PC-3 (cell line): ENCODE data around the gene KSR2. TPM values are rescaled to one million over a fixed set of nuclear protein-coding genes. Genes with fewer than 3 reads are reported as not detected.
"Not testable (repeated sequence)": the region's sequence is repeated elsewhere in the genome, so short reads cannot be mapped to it uniquely, and the experiment has no call there.

Experiments used
- ATAC-seq: fragments of 200-7000 bp; cut with Tn5 transposase; 2 replicates; pipeline ENCODE4 v1.9.1; 2020; ENCODE audit warnings: mild to moderate bottlenecking, moderate library complexity
- BruUV-seq: library from RNA; stranded (reverse); fragments of 400-500 nt; replicated peaks from 2 replicates; lab custom pipeline; 2021; lab: Mats Ljungman, UMichigan
- CTCF ChIA-PET: fragments of 300-600 bp; sonication (Branson Sonifier 250); formaldehyde crosslinking; loops from one replicate; lab custom pipeline; 2022; ENCODE audit warnings: antibody characterized with exemption; lab: Charles Lee
- POLR2A ChIA-PET: fragments of 300-600 bp; sonication (Branson Sonifier 250); formaldehyde crosslinking; loops from one replicate; lab custom pipeline; 2022; ENCODE audit warnings: antibody characterized with exemption; ENCODE audit not compliant: unreplicated experiment; lab: Charles Lee
- DNase-seq: peaks from one replicate; pipeline ENCODE4 v3.0.0-alpha.2; 2015
- H2AFZ ChIP-seq: fragments of 300-600 bp; sonication (generic); 2 replicates; pipeline ENCODE4 v1.6.0; 2016; ENCODE audit warnings: antibody characterized with exemption, low read length
- H3F3A ChIP-seq: fragments of 300-600 bp; sonication (generic); one replicate; pipeline ENCODE4 v1.6.0; 2017; ENCODE audit warnings: antibody characterized with exemption, low read length, control low read depth, mild to moderate bottlenecking; ENCODE audit not compliant: unreplicated experiment
- H3K27ac ChIP-seq: fragments of 300-600 bp; sonication (generic); 2 replicates; pipeline ENCODE4 v1.5.1; 2016; ENCODE audit warnings: mild to moderate bottlenecking, low read length
- H3K27me3 ChIP-seq: fragments of 300-600 bp; sonication (generic); 2 replicates; pipeline ENCODE4 v1.6.1; 2016; ENCODE audit warnings: low read length, mixed read lengths
- H3K36me3 ChIP-seq: fragments of 300-600 bp; sonication (generic); 2 replicates; pipeline ENCODE4 v1.6.1; 2016; ENCODE audit warnings: low read depth, mixed run types, low read length, mixed read lengths
- H3K4me1 ChIP-seq: fragments of 300-600 bp; sonication (generic); 2 replicates; pipeline ENCODE4 v1.5.1; 2016; ENCODE audit warnings: low read length; ENCODE audit not compliant: insufficient read depth
- H3K4me2 ChIP-seq: fragments of 300-600 bp; sonication (generic); 2 replicates; pipeline ENCODE4 v1.6.0; 2016; ENCODE audit warnings: low read length
- H3K4me3 ChIP-seq: fragments of 300-600 bp; sonication (generic); 2 replicates; pipeline ENCODE4 v1.5.1; 2016; ENCODE audit warnings: mild to moderate bottlenecking, low read length, mixed read lengths
- H3K79me2 ChIP-seq: fragments of 300-600 bp; sonication (generic); 2 replicates; pipeline ENCODE4 v1.6.1; 2017; ENCODE audit warnings: low read length, mixed read lengths
- H3K9ac ChIP-seq: fragments of 300-600 bp; sonication (generic); 2 replicates; pipeline ENCODE4 v1.6.0; 2016; ENCODE audit warnings: mild to moderate bottlenecking, low read length
- H3K9me2 ChIP-seq: fragments of 300-600 bp; sonication (generic); replicated peaks from 2 replicates; pipeline ENCODE4 v1.6.1; 2016; ENCODE audit warnings: mixed run types, low read length, mixed read lengths
- H3K9me3 ChIP-seq: fragments of 300-600 bp; sonication (generic); 2 replicates; pipeline ENCODE4 v1.6.1; 2016; ENCODE audit warnings: low read length, mixed read lengths
- H4K20me1 ChIP-seq: fragments of 300-600 bp; sonication (generic); 2 replicates; pipeline ENCODE4 v1.6.1; 2016; ENCODE audit warnings: low read length, mixed read lengths
- CTCF ChIP-seq: fragments of 300-600 bp; sonication (generic); conservative IDR thresholded peaks from 2 replicates; pipeline ENCODE4 v1.5.1; 2017; ENCODE audit warnings: antibody characterized with exemption, low read depth, mild to moderate bottlenecking, low read length
- EZH2 ChIP-seq: fragments of 300-600 bp; sonication (generic); IDR thresholded peaks from one replicate; pipeline ENCODE4 v1.6.1; 2017; ENCODE audit warnings: antibody characterized with exemption, mild to moderate bottlenecking, low read length; ENCODE audit not compliant: unreplicated experiment
- EZH2phosphoT487 ChIP-seq: fragments of 300-600 bp; sonication (generic); IDR thresholded peaks from 2 replicates; pipeline ENCODE4 v1.6.1; 2018; ENCODE audit warnings: mild to moderate bottlenecking, antibody characterized with exemption, low read length, borderline replicate concordance
- intact Hi-C: fragments of 100-400 bp; cut with micrococcal nuclease; formaldehyde crosslinking; loops from 2 replicates; pipeline ENCODE4 v1.9.0; 2023
- total RNA-seq: library from RNA; depleted of rRNA; stranded (reverse); fragments of >200 nt; gene quantifications from 2 replicates; pipeline ENCODE4 v1.2.3, GENCODE V29; 2014

Gene KSR2
- total RNA-seq, 1 experiment from 2014 or later, result 0.80 TPM

GRCh38 chr12:117860111-117860510, 108.7 kb downstream of the KSR2 start:
- ChIA-PET CTCF (no interaction called here), POLR2A (no interaction called here)
- peaks cover 6% of the 10 kb centered on the region for H3F3A ChIP-seq
- H4K20me1 ChIP-seq, result no peaks in the 10 kb centered on the region; the same call in 1 of the 2 replicates
- H3K4me1 ChIP-seq, result peaks cover 41% of the 10 kb centered on the region
- DNase-seq (no peak), ATAC-seq (no peak)
- H3K27ac ChIP-seq, result no peak overlapping the region
- H3K27me3 ChIP-seq, result no peaks in the 10 kb centered on the region
- BruUV-seq, result no TSS peak
- H2AFZ ChIP-seq, result no peak overlapping the region
- no peak overlapping the region for H3K4me3 ChIP-seq
- H3K36me3 ChIP-seq, result no peaks in the 10 kb centered on the region
- H3K9ac ChIP-seq, result no peak overlapping the region
- H3K9me2 ChIP-seq, result no peaks in the 10 kb centered on the region
- no peak overlapping the region for H3K4me2 ChIP-seq
- no peaks in the 10 kb centered on the region for H3K79me2 ChIP-seq
- no peak for TF ChIP-seq CTCF
- TF ChIP-seq EZH2phosphoT487, result no peak
- TF ChIP-seq EZH2, result no peak
- no peaks in the 10 kb centered on the region for H3K9me3 ChIP-seq
- intact Hi-C loops, result no loop called here

GRCh38 chr12:117857632-117858612, 110.9 kb downstream of the KSR2 start:
- peak overlapping the region; percentile 61 for H3K27ac ChIP-seq
- no peaks in the 10 kb centered on the region for H3K9me3 ChIP-seq
- ATAC-seq, result peak; percentile 27
- no peaks in the 10 kb centered on the region for H3K79me2 ChIP-seq
- ChIA-PET CTCF (interaction anchor here (0.6 to 1.8 kb wide), 14 partner anchors 17 to 978 kb away, joined by 3 to 6 read pairs (median 4); no protein-coding TSS in a partner anchor), POLR2A (no interaction called here)
- H2AFZ ChIP-seq, result no peak overlapping the region
- no peak overlapping the region for H3K9ac ChIP-seq
- no peaks in the 10 kb centered on the region for H3K36me3 ChIP-seq
- peaks cover 40% of the 10 kb centered on the region for H3K4me1 ChIP-seq
- DNase-seq, result peak; percentile 88
- H3K9me2 ChIP-seq, result no peaks in the 10 kb centered on the region
- no peaks in the 10 kb centered on the region for H4K20me1 ChIP-seq
- no peaks in the 10 kb centered on the region for H3K27me3 ChIP-seq
- H3F3A ChIP-seq, result no peaks in the 10 kb centered on the region
- no TSS peak for BruUV-seq
- intact Hi-C loops, result loop anchor here (5.0 kb wide), 1 partner anchor 109 kb away; the partner anchor contains the start of gene KSR2
- peak; percentile 88 for TF ChIP-seq CTCF
- TF ChIP-seq EZH2phosphoT487, result no peak
- H3K4me2 ChIP-seq, result peak overlapping the region; percentile 48; the same call in 1 of the 2 replicates
- H3K4me3 ChIP-seq, result no peak overlapping the region

- H3K36me3 ChIP-seq, H3K27me3 ChIP-seq, BruUV-seq, H3F3A ChIP-seq, H2AFZ ChIP-seq, H3K4me3 ChIP-seq, H3K9ac ChIP-seq, POLR2A ChIA-PET, H3K79me2 ChIP-seq, H3K9me2 ChIP-seq, H3K9me3 ChIP-seq, H4K20me1 ChIP-seq: not testable (repeated sequence)
- Histone ChIP-seq H3K27ac (peak overlapping the region; percentile 61), H3K4me2 (peak overlapping the region; percentile 48; the same call in 1 of the 2 replicates), H3K4me1 (peaks cover 42% of the 10 kb centered on the region)
- intact Hi-C loops, result loop anchor here (5.0 kb wide), 1 partner anchor 110 kb away; the partner anchor contains the start of gene KSR2
- peak; percentile 91 for DNase-seq
- ATAC-seq, result peak; percentile 71
- CTCF ChIA-PET, result interaction anchor here (0.6 to 1.8 kb wide), 16 partner anchors 17 to 977 kb away, joined by 3 to 6 read pairs (median 4); no protein-coding TSS in a partner anchor
Measured at GRCh38 chr12:117857139-117857538, 111.7 kb downstream of the KSR2 start.
